ENCODE data around the gene ZFHX3. TPM values are rescaled to one million over a fixed set of nuclear protein-coding genes. Genes with fewer than 3 reads are reported as not detected.

Gene ZFHX3
- total RNA-seq, 1 experiment from 2014 or later = 1.5 TPM

GRCh38 chr16:72857834-72858664, 189.9 kb downstream of the ZFHX3 start:
- H3K27ac Mint-ChIP-seq = peak overlapping the region in 1 of 3 experiments; percentile 54; a peak in 1 of 7 replicates
- no peak for DNase-seq
- Histone ChIP-seq H4K8ac (replicated peaks; ENCODE audit: insufficient read length, low read depth, low read length) (no peak overlapping the region), H2BK20ac (ENCODE audit: low read depth, low read length, poor library complexity, severe bottlenecking) (no peak overlapping the region), H2AK5ac (ENCODE audit: insufficient read length, low read length) (no peak overlapping the region), H2BK5ac (ENCODE audit: insufficient read length, low read length) (no peak overlapping the region), H3K4ac (ENCODE audit: low read depth, low read length) (no peak overlapping the region), H2BK15ac (ENCODE audit: low read depth, low read length) (no peak overlapping the region), H4K5ac (ENCODE audit: insufficient read length, low read depth, low read length) (no peak overlapping the region), H3K79me1 (ENCODE audit: insufficient read depth, low read depth, low read length, poor library complexity, severe bottlenecking) (no peaks in the 10 kb centered on the region), H3K18ac (ENCODE audit: insufficient read length, low read depth, low read length) (no peak overlapping the region), H3K23ac (ENCODE audit: insufficient read length, low read depth, low read length) (no peak overlapping the region), H4K20me1 (ENCODE audit: control insufficient read depth, insufficient read depth, insufficient read length) (no peaks in the 10 kb centered on the region), H3K4me2 (ENCODE audit: insufficient read depth, insufficient read length, low read length) (no peak overlapping the region), H3K9ac (ENCODE audit: extremely low read depth, insufficient read length, low read length) (no peak overlapping the region), H3K27me3 (ENCODE audit: insufficient read depth, low read length) (no peaks in the 10 kb centered on the region), H2AFZ (ENCODE audit: low read length) (no peak overlapping the region), H3K23me2 (ENCODE audit: insufficient read length, low read depth, low read length, poor library complexity, severe bottlenecking) (no peaks in the 10 kb centered on the region), H3K4me1 (ENCODE audit: insufficient read depth, low read length) (peaks cover 3% of the 10 kb centered on the region; the same call in 1 of the 2 replicates), H3K9me3 (ENCODE audit: control insufficient read depth, low read depth, low read length) (no peaks in the 10 kb centered on the region), H2BK12ac (ENCODE audit: insufficient read length, low read depth, low read length) (no peak overlapping the region), H2BK120ac (ENCODE audit: low read depth, low read length, poor library complexity, severe bottlenecking) (no peak overlapping the region), H3K56ac (ENCODE audit: insufficient read length, low read depth, low read length) (no peak overlapping the region), H3T11ph (ENCODE audit: low read length) (no peak overlapping the region), H3K27ac (ENCODE audit: insufficient read length, low read depth, low read length) (no peak overlapping the region), H3K14ac (ENCODE audit: insufficient read depth, low read length) (no peak overlapping the region), H4K91ac (ENCODE audit: insufficient read length, low read depth, low read length) (no peak overlapping the region), H3K79me2 (ENCODE audit: insufficient read depth, low read length) (no peaks in the 10 kb centered on the region)
- H3K4me1 Mint-ChIP-seq = peaks cover 18 to 21% of the 10 kb centered on the region in 2 experiments
- no peaks in the 10 kb centered on the region for H3K9me3 Mint-ChIP-seq
- H3K36me3 Mint-ChIP-seq (ENCODE audit: insufficient read depth in 1 of 3, low read depth in 3 of 3) = no peaks in the 10 kb centered on the region
- WGBS (ENCODE audit: extremely low coverage, insufficient read length, low lambda C conversion rate) = no CpG with 5 or more reads among the region's 14 CpGs
- peaks cover 5% of the 10 kb centered on the region for H3K27me3 Mint-ChIP-seq (ENCODE audit: low read depth)
- no peak overlapping the region for H3K4me3 Mint-ChIP-seq
- TF ChIP-seq, protein P1, sequence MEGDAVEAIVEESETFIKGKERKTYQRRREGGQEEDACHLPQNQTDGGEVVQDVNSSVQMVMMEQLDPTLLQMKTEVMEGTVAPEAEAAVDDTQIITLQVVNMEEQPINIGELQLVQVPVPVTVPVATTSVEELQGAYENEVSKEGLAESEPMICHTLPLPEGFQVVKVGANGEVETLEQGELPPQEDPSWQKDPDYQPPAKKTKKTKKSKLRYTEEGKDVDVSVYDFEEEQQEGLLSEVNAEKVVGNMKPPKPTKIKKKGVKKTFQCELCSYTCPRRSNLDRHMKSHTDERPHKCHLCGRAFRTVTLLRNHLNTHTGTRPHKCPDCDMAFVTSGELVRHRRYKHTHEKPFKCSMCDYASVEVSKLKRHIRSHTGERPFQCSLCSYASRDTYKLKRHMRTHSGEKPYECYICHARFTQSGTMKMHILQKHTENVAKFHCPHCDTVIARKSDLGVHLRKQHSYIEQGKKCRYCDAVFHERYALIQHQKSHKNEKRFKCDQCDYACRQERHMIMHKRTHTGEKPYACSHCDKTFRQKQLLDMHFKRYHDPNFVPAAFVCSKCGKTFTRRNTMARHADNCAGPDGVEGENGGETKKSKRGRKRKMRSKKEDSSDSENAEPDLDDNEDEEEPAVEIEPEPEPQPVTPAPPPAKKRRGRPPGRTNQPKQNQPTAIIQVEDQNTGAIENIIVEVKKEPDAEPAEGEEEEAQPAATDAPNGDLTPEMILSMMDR (conservative IDR thresholded peaks at IDR 0.05) = no peak

All from H9 (cell line).